Naive thymus-derived CD4-positive, alpha-beta T cell (primary cell): Measurements from ENCODE around the gene SNRPE. TPM values are rescaled to one million over a fixed set of nuclear protein-coding genes. Genes with fewer than 3 reads are reported as not detected.
A peak's percentile ranks its signal among the peaks of the same experiment; 100 is the strongest.

ENCODE experiments used
- ATAC-seq: fragments of 150-1000 bp; cut with Tn5 transposase; 2 replicates; pipeline ENCODE4 v1.10.0; 2021; ENCODE audit warnings: mild to moderate bottlenecking, moderate library complexity
- CTCF ChIA-PET: fragments of 350-600 bp; sonication (Branson Sonifier 250); formaldehyde crosslinking; loops from one replicate; lab custom pipeline; 2021; ENCODE audit warnings: antibody characterized with exemption; lab: Charles Lee
- POLR2A ChIA-PET: fragments of 350-600 bp; sonication (Branson Sonifier 250); formaldehyde crosslinking; loops from one replicate; lab custom pipeline; 2021; ENCODE audit warnings: antibody characterized with exemption, inconsistent platforms; lab: Charles Lee
- DNase-seq, 9 donors: peaks; one replicate each; pipeline versions ENCODE4 v3.0.0 to v3.0.0-alpha.2; 2020 to 2022; ENCODE audit warnings: mixed read lengths in 1 of 9
- H3K27ac ChIP-seq: one replicate; pipeline ENCODE4 v1.7.0; 2013; ENCODE audit warnings: mild to moderate bottlenecking, low read depth, low read length, moderate library complexity
- H3K27me3 ChIP-seq, 2 donors: one replicate each; pipeline ENCODE4 v1.7.0; 2013; ENCODE audit warnings: low read length in 2 of 2, mild to moderate bottlenecking in 2 of 2, moderate library complexity in 2 of 2; ENCODE audit not compliant: control insufficient read depth in 2 of 2, insufficient read depth in 2 of 2
- H3K36me3 ChIP-seq, 3 experiments: 1 replicate in 2 of 3; 2 replicates in 1 of 3; pipeline ENCODE4 v1.7.0; 2013; ENCODE audit warnings: low read length in 3 of 3, mild to moderate bottlenecking in 3 of 3, moderate library complexity in 1 of 3; ENCODE audit not compliant: insufficient read depth in 3 of 3, control insufficient read depth in 2 of 3
- H3K4me1 ChIP-seq, 2 donors: one replicate each; pipeline ENCODE4 v1.7.0; 2013; ENCODE audit warnings: low read length in 2 of 2, mild to moderate bottlenecking in 2 of 2, moderate library complexity in 1 of 2; ENCODE audit not compliant: control insufficient read depth in 2 of 2, insufficient read depth in 2 of 2
- H3K4me3 ChIP-seq: 2 replicates; pipeline ENCODE4 v1.7.0; 2013; ENCODE audit warnings: mild to moderate bottlenecking, low read length
- H3K9me3 ChIP-seq, 3 experiments: 1 replicate in 2 of 3; 2 replicates in 1 of 3; pipeline ENCODE4 v1.7.0; 2013; ENCODE audit warnings: low read length in 3 of 3; ENCODE audit not compliant: control insufficient read depth in 2 of 3
- H3K27ac Mint-ChIP-seq, 9 donors: one replicate each; pipeline ENCODE4 v1.8.0; 2020 to 2022; ENCODE audit warnings: mixed read lengths in 9 of 9, mild to moderate bottlenecking in 8 of 9, moderate library complexity in 5 of 9, inconsistent platforms in 2 of 9
- H3K27me3 Mint-ChIP-seq, 5 donors: one replicate each; pipeline ENCODE4 v1.8.0; 2021 to 2022; ENCODE audit warnings: mixed read lengths in 5 of 5, mild to moderate bottlenecking in 1 of 5
- H3K36me3 Mint-ChIP-seq, 5 donors: one replicate each; pipeline ENCODE4 v1.8.0; 2020 to 2022; ENCODE audit warnings: mixed read lengths in 5 of 5, mild to moderate bottlenecking in 3 of 5, inconsistent platforms in 1 of 5
- H3K4me1 Mint-ChIP-seq, 7 donors: one replicate each; pipeline ENCODE4 v1.8.0; 2020 to 2022; ENCODE audit warnings: mixed read lengths in 7 of 7, mild to moderate bottlenecking in 3 of 7, inconsistent platforms in 1 of 7
- H3K4me3 Mint-ChIP-seq, 10 donors: one replicate each; pipeline ENCODE4 v1.8.0; 2020 to 2022; ENCODE audit warnings: mild to moderate bottlenecking in 10 of 10, mixed read lengths in 10 of 10, moderate library complexity in 6 of 10, inconsistent platforms in 2 of 10
- H3K9me3 Mint-ChIP-seq, 11 donors: one replicate each; pipeline ENCODE4 v1.8.0; 2020 to 2022; ENCODE audit warnings: mixed read lengths in 11 of 11, mild to moderate bottlenecking in 4 of 11, inconsistent platforms in 1 of 11, moderate library complexity in 1 of 11
- intact Hi-C, 2 donors: fragments of 100-400 bp; cut with micrococcal nuclease; formaldehyde crosslinking; loops; one replicate each; pipeline ENCODE4 v1.15.1; 2023
- polyA plus RNA-seq, 2 donors: library from polyadenylated mRNA; unstranded; fragments of 300-500 nt; fragmentation: Illumina TruSeq; gene quantifications; one replicate each; pipeline ENCODE4 v1.2.3, GENCODE V29; 2021
- total RNA-seq, 6 experiments: library from RNA in 5 of 6; stranded (reverse) in 5 of 6; gene quantifications; 1 replicate in 5 of 6; 2 replicates in 1 of 6; pipeline ENCODE4 v1.2.3 and lab custom pipeline; 2021 to 2026

The SNRPE gene
- total and polyA plus RNA-seq, 7 experiments from 2014 or later = 54.4 to 266 (median 84.9) TPM

DNA sequence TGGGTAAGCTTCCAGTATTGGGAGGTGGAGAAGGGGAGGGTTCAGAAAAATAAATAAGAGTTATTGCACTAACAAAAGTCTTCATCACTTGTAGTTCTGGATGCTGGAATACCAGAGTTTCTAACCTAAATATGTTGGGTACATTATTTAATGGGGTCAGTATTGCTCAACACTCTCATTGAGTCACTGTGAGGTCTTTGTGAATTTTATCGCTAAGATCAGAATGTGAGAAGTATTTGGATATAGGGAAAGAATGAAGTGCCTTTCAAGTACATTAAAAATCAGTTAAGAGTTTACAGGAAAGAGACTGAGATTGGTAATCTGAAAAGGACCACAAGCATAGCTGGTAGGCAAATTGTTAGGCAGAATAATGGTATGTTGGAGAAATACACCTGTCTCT lies 8.8 kb downstream of the SNRPE start:
- no peaks in the 10 kb centered on the region for H3K9me3 ChIP-seq
- H3K4me1 Mint-ChIP-seq = peaks cover 0 to 10% (median 0%) of the 10 kb centered on the region in 7 donors
- CTCF ChIA-PET = interaction anchor here (0.5 to 1.3 kb wide), 2 partner anchors 259 to 1277 kb away, joined by 3 to 4 read pairs; no protein-coding TSS in a partner anchor
- H3K27ac Mint-ChIP-seq = peak overlapping the region in 1 of 9 donors; percentile 39
- no peak overlapping the region for H3K27ac ChIP-seq
- H3K27me3 Mint-ChIP-seq = no peaks in the 10 kb centered on the region
- no peak overlapping the region for H3K4me3 Mint-ChIP-seq
- no peaks in the 10 kb centered on the region for H3K27me3 ChIP-seq
- POLR2A ChIA-PET = no interaction called here
- H3K4me3 ChIP-seq = no peak overlapping the region
- DNase-seq = no peak
- H3K36me3 ChIP-seq = peaks cover 12 to 64% (median 21%) of the 10 kb centered on the region in 3 experiments
- peaks cover 6 to 51% (median 21%) of the 10 kb centered on the region in 5 donors for H3K36me3 Mint-ChIP-seq
- intact Hi-C loops = no loop called here
- no peak for ATAC-seq
- H3K9me3 Mint-ChIP-seq = no peaks in the 10 kb centered on the region
- no peaks in the 10 kb centered on the region for H3K4me1 ChIP-seq

DNA sequence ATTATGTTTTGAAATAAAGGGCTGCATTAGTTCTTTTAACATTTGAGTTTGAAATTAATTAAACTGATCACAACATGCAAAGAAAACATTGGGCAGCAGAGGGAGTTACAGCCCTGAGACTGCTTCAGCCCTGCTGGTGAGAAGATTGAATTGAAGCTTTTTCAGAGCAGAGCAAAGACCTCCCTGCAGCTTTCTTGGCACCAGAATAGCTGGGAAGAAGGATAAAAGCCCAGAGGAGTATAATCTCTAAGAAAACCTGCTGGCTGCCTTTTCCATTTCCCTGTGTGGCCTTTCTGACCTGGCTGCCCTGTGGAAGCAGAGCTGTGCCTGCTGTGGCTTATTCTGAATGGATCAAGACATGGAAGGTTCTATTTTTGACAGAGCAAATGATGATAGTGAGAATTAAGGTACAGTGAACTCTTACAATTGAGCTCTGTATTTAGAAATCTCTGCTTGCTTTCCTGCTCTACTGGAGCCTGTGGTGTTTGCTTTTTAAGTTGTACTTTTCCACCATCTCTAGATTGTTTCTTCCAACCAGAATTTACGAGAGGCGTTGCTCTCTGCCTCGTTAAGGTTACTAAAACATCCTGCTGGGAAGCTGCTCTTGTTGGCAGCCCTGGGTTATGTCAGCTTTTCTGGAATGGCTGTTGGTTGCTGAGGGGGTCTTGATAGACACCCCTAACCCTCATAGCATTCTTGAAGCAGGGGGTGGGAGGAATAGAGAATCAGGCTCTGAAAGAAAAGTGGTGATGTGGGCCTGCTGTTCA lies 9.9 kb downstream of the SNRPE start:
- POLR2A ChIA-PET = no interaction called here
- CTCF ChIA-PET = interaction anchor here (1.0 to 1.3 kb wide), 2 partner anchors 9 to 258 kb away, joined by 4 read pairs; no protein-coding TSS in a partner anchor
- Mint-ChIP-seq H3K27me3 (no peaks in the 10 kb centered on the region), H3K4me1 (peaks cover 0 to 9% (median 0%) of the 10 kb centered on the region in 7 donors), H3K4me3 (no peak overlapping the region), H3K9me3 (no peaks in the 10 kb centered on the region), H3K27ac (peak overlapping the region in 5 of 9 donors; percentile 25 to 63 (median 52)), H3K36me3 (peaks cover 6 to 47% (median 24%) of the 10 kb centered on the region in 5 donors)
- DNase-seq (peak in 5 of 9 donors; percentile 7 to 18 (median 13)), ATAC-seq (peak; percentile 79)
- intact Hi-C loops = no loop called here
- H3K9me3 ChIP-seq = no peaks in the 10 kb centered on the region
- H3K4me3 ChIP-seq = no peak overlapping the region
- peaks cover 8 to 55% (median 12%) of the 10 kb centered on the region in 3 experiments for H3K36me3 ChIP-seq
- H3K4me1 ChIP-seq = no peaks in the 10 kb centered on the region
- no peaks in the 10 kb centered on the region for H3K27me3 ChIP-seq
- no peak overlapping the region for H3K27ac ChIP-seq

DNA sequence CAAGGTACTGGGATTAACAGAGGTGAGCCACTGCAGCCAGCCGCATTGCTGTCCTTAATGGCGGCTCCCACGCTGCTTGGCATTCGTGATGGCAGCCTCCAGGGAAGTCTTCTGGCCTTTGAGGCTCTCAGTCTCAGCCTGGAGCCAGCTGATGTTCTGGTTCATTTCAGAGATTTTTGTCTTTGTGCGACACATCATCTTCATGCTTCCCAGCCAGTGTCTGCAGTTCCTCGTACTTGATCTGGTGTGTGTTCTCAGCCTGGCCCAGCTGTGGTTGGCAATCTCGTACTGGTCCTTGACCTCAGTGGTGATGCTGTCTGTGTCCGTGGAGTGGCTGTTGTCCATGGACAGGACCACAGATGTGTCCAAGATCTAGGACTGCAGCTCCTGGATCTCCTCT lies 11.7 kb downstream of the SNRPE start:
- no peak for ATAC-seq
- H3K4me3 ChIP-seq = no peak overlapping the region
- peaks cover 6 to 42% (median 24%) of the 10 kb centered on the region in 5 donors for H3K36me3 Mint-ChIP-seq
- H3K27ac Mint-ChIP-seq = peak overlapping the region in 2 of 9 donors; percentile 18 to 69
- H3K4me3 Mint-ChIP-seq = no peak overlapping the region
- H3K27me3 Mint-ChIP-seq = no peaks in the 10 kb centered on the region
- no peak overlapping the region for H3K27ac ChIP-seq
- peaks cover 0 to 6% (median 0%) of the 10 kb centered on the region in 7 donors for H3K4me1 Mint-ChIP-seq
- H3K9me3 Mint-ChIP-seq = no peaks in the 10 kb centered on the region
- H3K4me1 ChIP-seq = no peaks in the 10 kb centered on the region
- ChIA-PET CTCF (interaction anchor here (0.6 kb wide), 1 partner anchor 53 kb away, joined by 10 read pairs; no protein-coding TSS in a partner anchor), POLR2A (no interaction called here)
- DNase-seq = no peak
- no peaks in the 10 kb centered on the region for H3K27me3 ChIP-seq
- H3K36me3 ChIP-seq = peaks cover 3 to 43% (median 7%) of the 10 kb centered on the region in 3 experiments
- intact Hi-C loops = no loop called here
- H3K9me3 ChIP-seq = no peaks in the 10 kb centered on the region

DNA sequence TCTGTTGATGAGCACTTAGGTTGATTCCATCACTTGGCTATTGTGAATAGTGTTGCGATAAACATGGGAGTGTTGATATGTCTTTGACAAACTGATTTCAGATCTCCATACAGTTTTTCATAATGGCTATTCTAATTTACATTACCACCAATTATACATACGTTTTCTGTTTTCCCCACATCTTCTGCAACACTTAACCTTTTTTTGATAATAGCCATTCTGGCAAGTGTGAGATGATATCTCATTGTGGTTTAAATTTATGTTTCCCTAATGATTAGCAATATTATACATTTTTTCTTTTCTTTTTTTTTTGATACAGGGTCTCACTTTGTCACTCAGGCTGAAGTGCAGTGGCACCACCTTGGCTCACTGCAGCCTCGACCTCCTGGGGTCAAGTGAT lies 17.0 kb downstream of the SNRPE start:
- no peak overlapping the region for H3K4me3 Mint-ChIP-seq

DNA sequence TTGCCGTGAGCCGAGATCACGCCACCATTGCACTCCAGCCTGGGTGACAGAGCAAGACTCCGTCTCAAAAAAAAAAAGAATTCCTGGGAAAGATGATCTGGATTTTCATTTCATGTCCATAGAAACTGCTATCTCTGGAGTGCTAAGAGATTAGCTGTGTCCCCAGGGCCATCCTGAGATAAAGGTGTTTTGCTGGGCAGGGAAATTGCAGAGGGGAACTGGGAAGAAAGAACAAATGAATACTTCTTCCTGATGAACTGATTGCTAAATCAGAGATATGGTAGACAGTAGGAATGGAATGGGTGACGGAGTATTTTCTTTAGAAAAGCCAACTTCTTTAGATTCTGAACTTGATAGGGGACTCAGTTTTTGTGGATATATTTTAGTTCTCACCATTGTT lies 19.2 kb downstream of the SNRPE start:
- no peak for DNase-seq
- ChIA-PET CTCF (no interaction called here), POLR2A (no interaction called here)
- Histone ChIP-seq H3K9me3 (no peaks in the 10 kb centered on the region), H3K4me1 (no peaks in the 10 kb centered on the region), H3K4me3 (no peak overlapping the region), H3K27me3 (no peaks in the 10 kb centered on the region), H3K36me3 (peaks cover 0 to 11% (median 0%) of the 10 kb centered on the region in 3 experiments), H3K27ac (no peak overlapping the region)
- Mint-ChIP-seq H3K4me1 (no peaks in the 10 kb centered on the region), H3K9me3 (peaks cover 0 to 1% (median 0%) of the 10 kb centered on the region in 11 donors), H3K27ac (no peak overlapping the region), H3K4me3 (no peak overlapping the region), H3K36me3 (peaks cover 8 to 31% (median 15%) of the 10 kb centered on the region in 5 donors), H3K27me3 (no peaks in the 10 kb centered on the region)
- intact Hi-C loops = no loop called here
- no peak for ATAC-seq

More for the DNA sequence above, 17.0 kb downstream of the SNRPE start:
- no peak for ATAC-seq
- H3K36me3 ChIP-seq = peaks cover 0 to 18% (median 0%) of the 10 kb centered on the region in 3 experiments
- no peak overlapping the region for H3K27ac ChIP-seq
- CTCF ChIA-PET = no interaction called here
- no peak overlapping the region for H3K4me3 ChIP-seq
- POLR2A ChIA-PET = no interaction called here
- peaks cover 0 to 6% (median 0%) of the 10 kb centered on the region in 7 donors for H3K4me1 Mint-ChIP-seq
- H3K9me3 ChIP-seq = no peaks in the 10 kb centered on the region
- peaks cover 6 to 33% (median 22%) of the 10 kb centered on the region in 5 donors for H3K36me3 Mint-ChIP-seq
- no peak for DNase-seq
- H3K9me3 Mint-ChIP-seq = peaks cover 0 to 1% (median 0%) of the 10 kb centered on the region in 11 donors
- no peaks in the 10 kb centered on the region for H3K27me3 Mint-ChIP-seq
- H3K27me3 ChIP-seq = no peaks in the 10 kb centered on the region
- no peak overlapping the region for H3K27ac Mint-ChIP-seq
- intact Hi-C loops = no loop called here
- no peaks in the 10 kb centered on the region for H3K4me1 ChIP-seq

DNA sequence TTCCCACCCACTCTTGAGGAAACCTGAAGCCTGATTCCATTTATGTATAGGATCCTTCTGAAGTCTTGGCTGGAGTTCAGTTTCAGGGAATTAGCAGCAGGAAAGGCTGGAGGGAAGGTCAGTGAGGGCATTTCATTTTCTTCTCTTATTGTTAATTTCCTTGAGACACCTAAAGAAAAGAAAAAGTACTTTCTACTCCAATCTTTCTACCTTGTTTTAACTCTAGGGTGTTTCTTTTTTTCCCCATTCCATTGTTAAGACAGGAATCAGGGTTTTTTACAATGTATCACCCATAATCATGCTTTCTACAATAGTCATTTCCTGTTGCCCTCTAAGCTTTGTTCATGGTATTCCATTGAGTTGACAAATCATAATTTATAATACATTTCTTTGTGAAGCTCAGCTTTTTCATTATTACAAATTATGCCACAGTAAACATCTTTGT lies 27.4 kb downstream of the SNRPE start:
- H3K36me3 Mint-ChIP-seq = peaks cover 0 to 24% (median 12%) of the 10 kb centered on the region in 5 donors
- no peaks in the 10 kb centered on the region for H3K9me3 ChIP-seq
- ChIA-PET POLR2A (no interaction called here), CTCF (no interaction called here)
- no peak overlapping the region for H3K27ac ChIP-seq
- H3K27ac Mint-ChIP-seq = no peak overlapping the region
- peaks cover 0 to 20% (median 6%) of the 10 kb centered on the region in 11 donors for H3K9me3 Mint-ChIP-seq
- DNase-seq = no peak
- H3K36me3 ChIP-seq = no peaks in the 10 kb centered on the region
- no peaks in the 10 kb centered on the region for H3K4me1 Mint-ChIP-seq
- no peak for ATAC-seq
- no peaks in the 10 kb centered on the region for H3K4me1 ChIP-seq
- intact Hi-C loops = no loop called here
- H3K4me3 ChIP-seq = no peak overlapping the region
- H3K4me3 Mint-ChIP-seq = no peak overlapping the region
- H3K27me3 Mint-ChIP-seq = no peaks in the 10 kb centered on the region
- H3K27me3 ChIP-seq = no peaks in the 10 kb centered on the region
